OCI-LY7 (cell line): ENCODE results near the gene GNAT2. TPM values are rescaled to one million over a fixed set of nuclear protein-coding genes. Genes with fewer than 3 reads are reported as not detected.
A peak's percentile ranks its signal among the peaks of the same experiment; 100 is the strongest.

Source experiments
- BruUV-seq: library from RNA; stranded (reverse); fragments of 400-500 nt; replicated peaks from 2 replicates; lab custom pipeline; 2021; lab: Mats Ljungman, UMichigan
- CTCF ChIA-PET: fragments of 300-600 bp; sonication (Branson Sonifier 250); formaldehyde crosslinking; loops from one replicate; lab custom pipeline; 2022; ENCODE audit warnings: antibody characterized with exemption; ENCODE audit not compliant: unreplicated experiment; lab: Charles Lee
- POLR2A ChIA-PET: fragments of 300-600 bp; sonication (Branson Sonifier 250); formaldehyde crosslinking; loops from one replicate; lab custom pipeline; 2022; ENCODE audit warnings: antibody characterized with exemption; lab: Charles Lee
- DNase-seq: peaks from one replicate; pipeline ENCODE4 v3.0.0-alpha.2; 2015; ENCODE audit warnings: low spot score
- H2AFZ ChIP-seq: fragments of 200-600 bp; sonication (generic), shearing (Covaris generic); 2 replicates; pipeline ENCODE4 v1.6.1; 2014; ENCODE audit warnings: mild to moderate bottlenecking, antibody characterized with exemption, low read length, moderate library complexity
- H3K27ac ChIP-seq: fragments of 200-600 bp; sonication (generic); 2 replicates; pipeline ENCODE4 v1.5.1; 2014; ENCODE audit warnings: mixed run types, low read depth, mild to moderate bottlenecking, moderate library complexity, low read length, inconsistent platforms; ENCODE audit not compliant: poor library complexity, severe bottlenecking
- H3K36me3 ChIP-seq: fragments of 200-600 bp; sonication (generic); 2 replicates; pipeline ENCODE4 v1.6.1; 2014; ENCODE audit warnings: mild to moderate bottlenecking, antibody characterized with exemption, low read length, moderate library complexity, mixed read lengths; ENCODE audit not compliant: insufficient read depth
- H3K4me1 ChIP-seq: fragments of 200-600 bp; sonication (generic); 2 replicates; pipeline ENCODE4 v1.5.1; 2014; ENCODE audit warnings: mild to moderate bottlenecking, low read length; ENCODE audit not compliant: insufficient read depth, poor library complexity, severe bottlenecking
- H3K4me2 ChIP-seq: fragments of 200-600 bp; sonication (generic); 2 replicates; pipeline ENCODE4 v1.6.1; 2014; ENCODE audit warnings: mild to moderate bottlenecking, low read length
- H3K4me3 ChIP-seq: fragments of 200-600 bp; sonication (generic); 2 replicates; pipeline ENCODE4 v1.5.1; 2014; ENCODE audit warnings: mild to moderate bottlenecking, low read depth, low read length; ENCODE audit not compliant: poor library complexity, severe bottlenecking
- H3K79me2 ChIP-seq: fragments of 200-600 bp; sonication (generic); 2 replicates; pipeline ENCODE4 v1.6.1; 2016; ENCODE audit warnings: low read depth, mild to moderate bottlenecking, low read length, moderate library complexity, mixed read lengths; ENCODE audit not compliant: insufficient read depth
- H3K9me2 ChIP-seq: fragments of 200-600 bp; sonication (generic); 2 replicates; pipeline ENCODE4 v1.6.1; 2016; ENCODE audit warnings: mild to moderate bottlenecking, low read length, mixed read lengths; ENCODE audit not compliant: insufficient read depth
- H3K9me3 ChIP-seq: fragments of 200-600 bp; sonication (generic); 2 replicates; pipeline ENCODE4 v1.6.1; 2014; ENCODE audit warnings: mild to moderate bottlenecking, mixed run types, low read length, mixed read lengths
- H4K20me1 ChIP-seq: fragments of 200-600 bp; sonication (generic); 2 replicates; pipeline ENCODE4 v1.6.1; 2014; ENCODE audit warnings: mild to moderate bottlenecking, antibody characterized with exemption, low read length, moderate library complexity, mixed read lengths; ENCODE audit not compliant: insufficient read depth
- CTCF ChIP-seq: fragments of 200-600 bp; sonication (generic); conservative IDR thresholded peaks from 2 replicates; pipeline ENCODE4 v1.5.1; 2014; ENCODE audit warnings: mild to moderate bottlenecking, antibody characterized with exemption, low read length, moderate library complexity, mixed read lengths
- EZH2phosphoT487 ChIP-seq: fragments of 200-600 bp; sonication (generic); IDR thresholded peaks from 2 replicates; pipeline ENCODE4 v1.6.1; 2018; ENCODE audit warnings: low read depth, borderline replicate concordance, mild to moderate bottlenecking, mixed run types, antibody characterized with exemption, low read length, moderate library complexity, mixed read lengths
- intact Hi-C: fragments of 100-400 bp; cut with micrococcal nuclease; formaldehyde crosslinking; loops from one replicate; pipeline ENCODE4 v1.10.0; 2022; ENCODE audit not compliant: unreplicated experiment
- total RNA-seq, 2 experiments: library from RNA; depleted of rRNA in 1 of 2; stranded (reverse); fragments of >200 nt in 1 of 2; shearing (Covaris generic) in 1 of 2; gene quantifications; 2 replicates each; pipeline ENCODE4 v1.2.3, GENCODE V29; 2014 to 2022

The GNAT2 gene
- total RNA-seq, 2 experiments from 2014 or later: 1.3 TPM; not detected in 1

GRCh38 chr1:109617291-109617801 is 2.1 kb downstream of the GNAT2 start:
- no peaks in the 10 kb centered on the region for H3K9me2 ChIP-seq
- no peak overlapping the region for H2AFZ ChIP-seq
- 0 out of 2 replicates have a peak, but pooled peaks cover 4% of the 10 kb centered on the region for H4K20me1 ChIP-seq
- H3K27ac ChIP-seq: no peak overlapping the region
- H3K79me2 ChIP-seq: peaks cover 24% of the 10 kb centered on the region
- H3K4me1 ChIP-seq: peaks cover 35% of the 10 kb centered on the region
- CTCF ChIA-PET: interaction anchor here (0.7 kb wide), 1 partner anchor 69 kb away, joined by 3 read pairs; the partner anchor contains the start of gene GNAI3
- no peaks in the 10 kb centered on the region for H3K36me3 ChIP-seq
- no TSS peak for BruUV-seq
- intact Hi-C loops: no loop called here
- H3K4me3 ChIP-seq: no peak overlapping the region
- POLR2A ChIA-PET: interaction anchor here (1.1 kb wide), 1 partner anchor 12 kb away, joined by 3 read pairs; no protein-coding TSS in a partner anchor
- peak; percentile 25 for DNase-seq
- no peak overlapping the region for H3K4me2 ChIP-seq
- no peak for TF ChIP-seq EZH2phosphoT487
- peak; percentile 45 for TF ChIP-seq CTCF
- no peaks in the 10 kb centered on the region for H3K9me3 ChIP-seq

GRCh38 chr1:109616391-109616790 is 3.0 kb downstream of the GNAT2 start:
- Histone ChIP-seq H3K9me3 (no peaks in the 10 kb centered on the region), H4K20me1 (no peaks in the 10 kb centered on the region), H3K4me1 (peaks cover 26% of the 10 kb centered on the region), H3K79me2 (peaks cover 14% of the 10 kb centered on the region; the same call in 1 of the 2 replicates), H3K27ac (peak overlapping the region; percentile 4), H2AFZ (peak overlapping the region; percentile 85), H3K4me2 (0 out of 2 replicates have a peak overlapping the region, but pooled peaks have one; percentile 42), H3K36me3 (no peaks in the 10 kb centered on the region), H3K4me3 (no peak overlapping the region), H3K9me2 (no peaks in the 10 kb centered on the region)
- no TSS peak for BruUV-seq
- TF ChIP-seq EZH2phosphoT487 (no peak), CTCF (no peak)
- DNase-seq: no peak
- intact Hi-C loops: no loop called here
- ChIA-PET CTCF (no interaction called here), POLR2A (interaction anchor here (1.1 to 1.5 kb wide), 2 partner anchors 11 to 16 kb away, joined by 3 to 6 read pairs; no protein-coding TSS in a partner anchor)

- Histone ChIP-seq H3K9me2 (no peaks in the 10 kb centered on the region), H3K79me2 (peaks cover 10% of the 10 kb centered on the region; the same call in 1 of the 2 replicates), H3K27ac (peak overlapping the region; percentile 4), H3K9me3 (no peaks in the 10 kb centered on the region), H3K4me2 (peak overlapping the region; percentile 42; the same call in 1 of the 2 replicates), H3K4me1 (peaks cover 22% of the 10 kb centered on the region), H2AFZ (peak overlapping the region; percentile 85), H4K20me1 (no peaks in the 10 kb centered on the region), H3K4me3 (no peak overlapping the region), H3K36me3 (no peaks in the 10 kb centered on the region)
- no TSS peak for BruUV-seq
- DNase-seq: peak; percentile 55
- ChIA-PET POLR2A (interaction anchor here (1.5 kb wide), 1 partner anchor 15 kb away, joined by 6 read pairs; no protein-coding TSS in a partner anchor), CTCF (no interaction called here)
- no peak for TF ChIP-seq EZH2phosphoT487
- TF ChIP-seq CTCF: no peak
- intact Hi-C loops: no loop called here
These were observed 3.5 kb downstream of the GNAT2 start for GRCh38 chr1:109615879-109616278.
